Stimulated activated CD8-positive, alpha-beta memory T cell treated with anti-CD3 and anti-CD28 coated beads, Interleukin-2, amount 100 ng/mL, for 48 hours (primary cell): Measurements from ENCODE around the gene GPR157.
A peak's percentile ranks its signal among the peaks of the same experiment; 100 is the strongest.
"Not testable (repeated sequence)": the region's sequence is repeated elsewhere in the genome, so short reads cannot be mapped to it uniquely, and the experiment has no call there.

ENCODE experiments used
- DNase-seq, 2 donors: peaks; one replicate each; pipeline ENCODE4 v3.0.0-alpha.2; 2020; ENCODE audit warnings: low read depth in 2 of 2

The GPR157 gene

DNA sequence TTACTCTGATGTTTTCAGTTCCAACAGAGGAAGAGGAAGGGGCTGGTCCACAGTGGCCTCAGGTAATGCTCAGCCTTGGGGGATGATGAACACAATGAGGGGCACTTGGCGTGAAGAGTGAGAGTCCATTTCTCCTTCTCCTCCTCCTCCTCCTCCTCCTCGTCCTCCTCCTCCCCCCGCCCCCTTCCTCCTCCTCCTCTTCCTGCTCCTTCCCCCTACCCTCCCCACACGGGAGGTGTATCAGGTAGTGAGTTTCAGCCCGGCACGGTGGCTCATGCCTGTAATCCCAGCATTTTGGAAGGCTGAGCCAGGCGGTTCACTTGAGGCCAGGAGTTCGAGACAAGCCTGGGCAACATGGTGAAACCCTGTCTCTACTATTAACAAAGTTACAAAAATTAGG, 17.3 kb upstream of the GPR157 start:
- no peak for DNase-seq

DNA sequence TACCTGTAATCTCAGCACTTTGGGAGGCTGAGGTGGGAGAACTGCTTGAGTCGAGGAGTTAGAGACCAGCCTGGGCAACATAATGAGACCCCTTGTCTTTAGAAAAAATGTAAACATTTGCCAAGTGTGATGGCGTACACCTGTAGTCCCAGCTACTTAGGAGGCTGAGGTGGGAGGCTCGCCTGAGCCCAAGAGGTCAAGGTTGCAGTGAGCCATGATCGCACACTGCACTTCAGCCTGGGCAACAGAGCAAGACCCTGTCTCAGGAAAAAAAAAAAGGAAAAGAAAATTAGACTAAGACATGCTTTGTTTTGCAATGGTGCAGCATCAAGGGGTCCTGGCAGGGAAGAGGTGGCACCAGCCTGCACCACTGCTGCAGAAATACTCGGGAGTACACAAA, 16.8 kb upstream of the GPR157 start:
- no peak for DNase-seq

- DNase-seq, result peak in 1 of 2 donors; percentile 20
Measured at GRCh38 chr1:9145021-9145668, 16.2 kb upstream of the GPR157 start.

DNA sequence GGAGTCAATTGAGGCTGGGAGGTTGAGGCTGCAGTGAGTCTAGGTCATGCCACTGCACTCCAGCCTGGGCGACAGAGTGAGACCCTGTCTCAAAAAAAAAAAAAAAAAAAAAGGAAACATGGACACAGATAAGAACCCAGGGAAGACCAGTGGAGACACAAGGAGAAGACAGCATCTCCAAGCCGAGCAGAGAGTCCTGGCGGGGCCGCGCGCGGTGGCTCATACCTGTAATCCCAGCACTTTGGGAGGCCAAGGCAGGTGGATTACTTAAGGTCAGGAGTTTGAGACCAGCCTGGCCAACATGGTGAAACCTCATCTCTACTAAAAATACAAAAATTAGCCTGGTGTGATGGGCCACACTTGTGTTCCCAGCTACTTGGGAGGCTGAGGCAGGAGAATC, 15.6 kb upstream of the GPR157 start:
- DNase-seq, result not testable (repeated sequence)

GRCh38 chr1:9143250-9143649, 14.3 kb upstream of the GPR157 start:
- no peak for DNase-seq

GRCh38 chr1:9139930-9140329, 11.0 kb upstream of the GPR157 start:
- no peak for DNase-seq

GRCh38 chr1:9136932-9137331, 8.0 kb upstream of the GPR157 start:
- DNase-seq, result no peak

DNA sequence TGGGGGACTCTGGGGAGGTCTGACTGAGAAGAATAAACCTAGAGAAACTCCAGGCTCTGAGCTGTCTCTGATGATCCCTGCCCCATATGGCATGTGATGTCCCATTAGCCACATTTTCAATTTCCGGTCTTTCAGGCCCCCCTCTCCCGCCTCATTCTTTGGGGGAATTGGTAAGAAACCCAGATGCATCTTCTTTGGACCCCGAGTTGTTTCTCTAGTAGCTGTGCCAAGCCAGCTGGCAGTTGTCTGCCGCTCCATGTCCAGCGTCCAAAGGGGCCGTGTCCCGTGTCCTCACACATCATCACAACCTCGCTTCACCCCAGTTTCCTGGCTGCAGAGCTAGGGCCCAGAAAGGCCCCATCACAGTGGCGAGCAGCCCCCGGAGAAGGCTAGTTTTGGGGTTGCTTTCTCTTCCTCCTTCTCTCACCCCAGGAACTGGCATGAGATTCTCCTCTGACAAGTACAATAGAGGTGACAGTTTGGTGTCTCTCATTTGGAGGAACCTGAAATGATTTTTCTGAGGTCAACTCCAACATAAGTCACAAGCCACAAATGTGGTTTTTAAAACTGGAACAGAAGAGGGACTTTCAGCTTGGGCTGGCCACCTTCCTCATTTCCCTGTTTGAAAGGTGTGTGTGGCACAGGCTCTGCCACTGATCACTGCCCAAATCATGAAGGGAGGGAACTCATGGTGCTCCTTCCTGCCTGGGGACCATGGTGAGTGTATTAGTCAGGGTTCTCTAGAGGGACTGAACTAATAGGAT, 6.4 kb upstream of the GPR157 start:
- DNase-seq, result no peak

GRCh38 chr1:9133870-9134585, 5.1 kb upstream of the GPR157 start:
- DNase-seq, result no peak

DNA sequence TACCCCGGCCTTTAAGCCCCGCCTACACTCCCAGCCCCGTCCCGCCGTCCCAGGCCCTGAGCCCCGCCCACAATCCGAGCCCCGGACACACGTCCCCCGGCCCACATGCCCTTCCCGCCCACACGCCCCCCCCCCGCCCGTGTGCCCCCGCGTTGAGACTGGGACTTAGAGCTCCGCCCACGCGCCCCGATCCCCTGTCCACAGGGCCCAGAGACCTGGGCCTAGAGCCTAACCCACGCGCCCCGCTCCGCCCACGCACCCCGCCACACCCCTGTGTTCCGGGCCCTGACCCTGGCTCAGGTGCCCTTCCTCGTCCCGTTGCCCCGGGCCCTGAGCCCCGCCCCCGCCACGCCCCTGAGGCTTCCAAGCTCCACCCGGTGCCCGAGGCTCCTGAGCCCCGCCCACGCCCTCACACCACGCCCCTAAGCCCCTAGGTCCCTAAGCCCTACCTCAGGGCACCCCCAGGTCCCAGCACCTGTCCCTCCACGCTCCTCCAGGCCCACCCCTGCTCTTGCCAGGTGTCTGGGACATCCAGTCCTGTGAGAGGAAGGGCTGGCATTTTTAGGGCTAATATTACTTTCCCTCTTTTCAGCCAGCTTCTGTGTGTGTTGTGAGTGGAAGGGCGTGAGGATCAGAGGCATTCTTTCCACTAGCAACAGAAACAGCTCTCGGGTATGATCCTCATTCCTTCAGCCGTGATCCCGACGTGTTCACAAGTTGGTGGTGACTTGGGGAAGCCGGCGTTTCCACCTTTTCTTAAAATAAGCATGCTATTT, 552 bp upstream of the GPR157 start:
- DNase-seq, result peak; percentile 62 to 83

- no peak for DNase-seq
Measured at GRCh38 chr1:9128166-9128519, 759 bp downstream of the GPR157 start.

- DNase-seq, result no peak
Measured at GRCh38 chr1:9127395-9128165, 1.3 kb downstream of the GPR157 start.

- DNase-seq, result no peak
Measured at GRCh38 chr1:9126511-9126910, 2.4 kb downstream of the GPR157 start.

DNA sequence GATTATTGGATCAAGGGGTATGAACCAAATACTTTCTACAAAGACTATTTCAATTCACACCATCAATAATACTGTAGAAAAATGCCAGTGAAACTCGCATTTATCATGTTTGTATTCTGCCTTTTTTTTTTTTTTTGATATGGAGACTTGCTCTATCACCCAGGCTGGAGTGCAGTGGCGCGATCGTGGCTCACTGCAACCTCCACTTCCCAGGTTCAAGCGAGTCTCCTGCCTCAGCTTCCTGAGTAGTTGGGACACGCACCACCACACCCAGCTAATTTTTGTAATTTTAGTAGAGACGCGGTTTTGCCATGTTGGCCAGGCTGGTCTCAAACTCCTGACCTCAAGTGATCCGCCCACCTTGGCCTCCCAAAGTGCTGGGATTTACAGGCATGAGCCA, 3.1 kb downstream of the GPR157 start:
- DNase-seq, result not testable (repeated sequence)

- no peak for DNase-seq
Measured at GRCh38 chr1:9125325-9125724, 3.6 kb downstream of the GPR157 start.

DNA sequence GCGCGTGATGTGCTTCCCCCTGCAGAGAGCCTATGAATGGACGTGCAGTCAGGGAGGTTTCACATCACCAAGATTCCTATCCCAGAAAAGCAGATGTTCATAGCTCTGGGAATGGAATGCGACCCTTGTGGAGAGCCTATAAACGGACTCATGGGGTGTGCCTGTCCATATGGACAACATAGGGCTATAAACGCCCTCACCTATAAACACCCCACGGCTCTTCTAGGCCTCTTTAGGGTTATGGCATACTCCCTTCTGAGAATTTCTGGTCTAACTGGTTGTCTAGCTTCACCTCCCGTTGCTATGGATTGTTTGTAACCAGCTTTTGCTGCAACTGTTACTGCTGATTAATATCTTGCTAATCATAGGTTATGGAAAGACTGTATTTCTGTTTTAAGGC, 4.5 kb downstream of the GPR157 start:
- not testable (repeated sequence) for DNase-seq

GRCh38 chr1:9123665-9124064, 5.2 kb downstream of the GPR157 start:
- DNase-seq, result not testable (repeated sequence)

DNA sequence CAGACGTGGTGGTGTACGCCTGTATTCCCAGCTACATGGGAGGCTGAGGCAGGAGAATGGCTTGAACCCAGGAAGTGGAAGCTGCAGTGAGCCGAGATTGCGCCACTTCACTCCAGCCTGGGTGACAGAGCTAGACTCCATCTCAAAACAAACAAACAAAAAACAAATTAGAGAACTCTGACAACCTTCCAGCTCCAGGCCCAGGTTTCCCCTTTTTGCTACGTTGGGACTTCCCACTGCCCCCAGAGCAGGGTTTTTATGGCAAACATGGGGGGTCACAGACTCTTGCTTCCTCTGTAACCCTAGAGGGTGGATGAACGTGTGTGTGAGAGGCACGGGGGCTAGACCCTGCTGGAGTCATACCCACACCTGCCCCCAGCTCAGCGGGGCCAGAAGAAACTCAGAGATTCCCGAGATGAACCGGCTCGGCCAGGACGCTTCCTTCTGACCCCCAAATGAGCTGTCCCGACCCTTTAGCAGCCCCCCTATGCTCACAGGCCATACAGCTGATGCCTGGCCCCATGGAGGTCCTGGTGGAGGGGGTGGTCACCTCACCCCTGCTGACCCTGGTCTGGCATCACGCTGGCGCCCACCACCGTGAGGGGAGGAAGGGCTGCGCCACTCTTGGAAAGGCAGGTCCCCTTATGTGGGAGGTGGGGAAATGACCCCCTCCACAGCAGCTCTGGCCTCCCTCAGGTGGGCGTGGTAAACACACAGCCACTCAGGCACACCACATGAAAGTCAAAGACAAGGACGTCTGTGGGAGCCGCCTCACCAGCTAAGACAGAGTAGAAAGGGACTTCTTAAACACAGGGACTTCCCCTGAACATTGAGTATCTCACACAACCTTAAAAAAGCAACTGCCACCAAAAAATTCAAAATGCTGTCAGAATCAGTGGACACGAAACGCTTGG, 7.1 kb downstream of the GPR157 start:
- DNase-seq, result peak; percentile 28 to 31

- DNase-seq, result no peak
Measured at GRCh38 chr1:9120312-9120958, 8.5 kb downstream of the GPR157 start.

- DNase-seq, result no peak
Measured at GRCh38 chr1:9119745-9120144, 9.2 kb downstream of the GPR157 start.
